RWPE1 (cell line): ENCODE results near the gene KERA.

Experiments used
- CTCF ChIA-PET: fragments of 350-600 bp; sonication (Branson Sonifier 250); formaldehyde crosslinking; extraction: SDS; loops from one replicate; lab custom pipeline; 2021; lab: Yijun Ruan, JAX
- POLR2A ChIA-PET: fragments of 400-600 bp; formaldehyde crosslinking; extraction: SDS; loops from one replicate; lab custom pipeline; 2020; ENCODE audit warnings: antibody characterized with exemption; ENCODE audit not compliant: low non-redundant PET; lab: Yijun Ruan, JAX
- DNase-seq: peaks from one replicate; pipeline ENCODE4 v3.0.0; 2012; ENCODE audit warnings: low spot score
- H3K27ac ChIP-seq: fragments of 450-650 bp; 2 replicates; pipeline ENCODE4 v1.5.1; 2017
- CTCF ChIP-seq: fragments of 450-650 bp; conservative IDR thresholded peaks from 2 replicates; pipeline ENCODE4 v1.5.1; 2017; ENCODE audit warnings: low read depth, mild to moderate bottlenecking

The KERA gene

GRCh38 chr12:91077228-91077954 lies 19.6 kb upstream of the KERA start:
- TF ChIP-seq CTCF = no peak

GRCh38 chr12:91074851-91075250 lies 17.0 kb upstream of the KERA start:
- DNase-seq = no peak
- TF ChIP-seq CTCF = no peak
- POLR2A ChIA-PET = no interaction called here
- H3K27ac ChIP-seq = no peak overlapping the region
- CTCF ChIA-PET = no interaction called here

More at GRCh38 chr12:91077228-91077954, 19.6 kb upstream of the KERA start:
- ChIA-PET CTCF (no interaction called here), POLR2A (no interaction called here)
- no peak overlapping the region for H3K27ac ChIP-seq
- no peak for DNase-seq

GRCh38 chr12:91074154-91074709 lies 16.4 kb upstream of the KERA start:
- no peak for TF ChIP-seq CTCF
- no peak overlapping the region for H3K27ac ChIP-seq
- DNase-seq = no peak
- POLR2A ChIA-PET = no interaction called here
- CTCF ChIA-PET = no interaction called here

- no peak overlapping the region for H3K27ac ChIP-seq
- TF ChIP-seq CTCF = no peak
- DNase-seq = no peak
- ChIA-PET CTCF (no interaction called here), POLR2A (no interaction called here)
Measured at GRCh38 chr12:91073426-91073825, 15.6 kb upstream of the KERA start.

- no peak overlapping the region for H3K27ac ChIP-seq
- TF ChIP-seq CTCF = no peak
- POLR2A ChIA-PET = no interaction called here
- CTCF ChIA-PET = no interaction called here
- DNase-seq = no peak
Measured at GRCh38 chr12:91072931-91073330, 15.1 kb upstream of the KERA start.

- ChIA-PET CTCF (interaction anchor here (1.4 kb wide), 1 partner anchor 12 kb away, joined by 3 read pairs; no protein-coding TSS in a partner anchor), POLR2A (no interaction called here)
- no peak for DNase-seq
- no peak for TF ChIP-seq CTCF
- no peak overlapping the region for H3K27ac ChIP-seq
Measured at GRCh38 chr12:91070936-91071335, 13.1 kb upstream of the KERA start.
